ENCODE data around the gene WASF2. TPM values are rescaled to one million over a fixed set of nuclear protein-coding genes. Genes with fewer than 3 reads are reported as not detected.
"Not testable (repeated sequence)": the region's sequence is repeated elsewhere in the genome, so short reads cannot be mapped to it uniquely, and the experiment has no call there.

Gene WASF2
- total RNA-seq, 1 experiment from 2014 or later, result 65.9 TPM

- Histone ChIP-seq H3K79me2 (ENCODE audit: insufficient read depth, low read length) (peaks cover 8% of the 10 kb centered on the region; the same call in 1 of the 2 replicates), H3K4ac (ENCODE audit: low read depth, low read length) (no peak overlapping the region), H2AFZ (ENCODE audit: low read length) (no peak overlapping the region), H4K91ac (ENCODE audit: insufficient read length, low read depth, low read length) (no peak overlapping the region), H3K4me1 (ENCODE audit: insufficient read depth, low read length) (peaks cover 12% of the 10 kb centered on the region; the same call in 1 of the 2 replicates), H3K23ac (ENCODE audit: insufficient read length, low read depth, low read length) (no peak overlapping the region), H2BK120ac (ENCODE audit: low read depth, low read length, poor library complexity, severe bottlenecking) (no peak overlapping the region), H3K79me1 (ENCODE audit: insufficient read depth, low read depth, low read length, poor library complexity, severe bottlenecking) (peaks cover 6% of the 10 kb centered on the region), H4K5ac (ENCODE audit: insufficient read length, low read depth, low read length) (no peak overlapping the region), H3K14ac (ENCODE audit: insufficient read depth, low read length) (no peak overlapping the region), H3K9ac (ENCODE audit: extremely low read depth, insufficient read length, low read length) (no peak overlapping the region), H3K4me2 (ENCODE audit: insufficient read depth, insufficient read length, low read length) (no peak overlapping the region), H3K18ac (ENCODE audit: insufficient read length, low read depth, low read length) (no peak overlapping the region), H2AK5ac (ENCODE audit: insufficient read length, low read length) (no peak overlapping the region), H2BK5ac (ENCODE audit: insufficient read length, low read length) (no peak overlapping the region), H4K20me1 (ENCODE audit: control insufficient read depth, insufficient read depth, insufficient read length) (no peaks in the 10 kb centered on the region), H4K8ac (replicated peaks; ENCODE audit: insufficient read length, low read depth, low read length) (no peak overlapping the region), H2BK20ac (ENCODE audit: low read depth, low read length, poor library complexity, severe bottlenecking) (no peak overlapping the region), H3K27me3 (ENCODE audit: insufficient read depth, low read length) (no peaks in the 10 kb centered on the region), H3K56ac (ENCODE audit: insufficient read length, low read depth, low read length) (no peak overlapping the region), H2BK12ac (ENCODE audit: insufficient read length, low read depth, low read length) (no peak overlapping the region), H2BK15ac (ENCODE audit: low read depth, low read length) (no peak overlapping the region), H3K27ac (ENCODE audit: insufficient read length, low read depth, low read length) (no peak overlapping the region), H3T11ph (ENCODE audit: low read length) (no peak overlapping the region), H3K23me2 (ENCODE audit: insufficient read length, low read depth, low read length, poor library complexity, severe bottlenecking) (no peaks in the 10 kb centered on the region), H3K9me3 (ENCODE audit: control insufficient read depth, low read depth, low read length) (no peaks in the 10 kb centered on the region)
- no peak overlapping the region for H3K27ac Mint-ChIP-seq
- no peak for TF ChIP-seq CTCF (conservative IDR thresholded peaks at IDR 0.05)
- no peaks in the 10 kb centered on the region; a peak in 1 of 7 replicates for H3K36me3 Mint-ChIP-seq (ENCODE audit: insufficient read depth in 1 of 3, low read depth in 3 of 3)
- no peak for DNase-seq
- H3K27me3 Mint-ChIP-seq (ENCODE audit: low read depth), result no peaks in the 10 kb centered on the region
- whole genome bisulfite sequencing (ENCODE audit: extremely low coverage, insufficient read length, low lambda C conversion rate), result no CpG with 5 or more reads among the region's 3 CpGs
- peaks cover 54 to 57% of the 10 kb centered on the region in 2 experiments for H3K4me1 Mint-ChIP-seq
- H3K4me3 Mint-ChIP-seq, result no peak overlapping the region
- no peaks in the 10 kb centered on the region for H3K9me3 Mint-ChIP-seq
These were observed 56.3 kb downstream of the WASF2 start for GRCh38 chr1:27433706-27434105.

DNA sequence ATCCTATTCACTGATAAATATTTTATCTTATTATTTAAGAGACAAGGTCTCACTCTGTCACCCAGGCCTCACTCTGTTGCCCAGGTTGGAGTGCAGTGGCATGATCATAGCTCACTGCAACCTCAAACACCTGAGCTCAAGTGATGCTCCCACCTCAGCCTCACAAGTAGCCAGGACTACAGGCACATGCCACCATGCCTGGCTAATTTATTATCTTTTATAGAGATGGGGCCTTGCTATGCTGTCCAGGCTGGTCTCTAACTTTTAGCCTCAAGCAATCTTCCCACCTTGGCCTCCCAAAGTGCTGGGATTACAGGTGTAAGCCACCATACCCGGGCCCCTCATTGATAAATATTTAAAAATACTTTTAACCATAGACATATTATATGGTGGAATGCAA is 57.2 kb downstream of the WASF2 start:
- not testable (repeated sequence) for H4K8ac ChIP-seq (replicated peaks; ENCODE audit: insufficient read length, low read depth, low read length); H3K27me3 Mint-ChIP-seq (ENCODE audit: low read depth); H3K27me3 ChIP-seq (ENCODE audit: insufficient read depth, low read length); H3K23ac ChIP-seq (ENCODE audit: insufficient read length, low read depth, low read length); H2BK120ac ChIP-seq (ENCODE audit: low read depth, low read length, poor library complexity, severe bottlenecking); DNase-seq; H4K91ac ChIP-seq (ENCODE audit: insufficient read length, low read depth, low read length); H2BK5ac ChIP-seq (ENCODE audit: insufficient read length, low read length); H2AK5ac ChIP-seq (ENCODE audit: insufficient read length, low read length); H3K4me2 ChIP-seq (ENCODE audit: insufficient read depth, insufficient read length, low read length); H3K79me1 ChIP-seq (ENCODE audit: insufficient read depth, low read depth, low read length, poor library complexity, severe bottlenecking); H3T11ph ChIP-seq (ENCODE audit: low read length); H3K9ac ChIP-seq (ENCODE audit: extremely low read depth, insufficient read length, low read length); H3K56ac ChIP-seq (ENCODE audit: insufficient read length, low read depth, low read length); H3K9me3 Mint-ChIP-seq; H3K14ac ChIP-seq (ENCODE audit: insufficient read depth, low read length); H3K79me2 ChIP-seq (ENCODE audit: insufficient read depth, low read length); H4K20me1 ChIP-seq (ENCODE audit: control insufficient read depth, insufficient read depth, insufficient read length); H2BK12ac ChIP-seq (ENCODE audit: insufficient read length, low read depth, low read length); H2BK20ac ChIP-seq (ENCODE audit: low read depth, low read length, poor library complexity, severe bottlenecking); H3K18ac ChIP-seq (ENCODE audit: insufficient read length, low read depth, low read length); H2BK15ac ChIP-seq (ENCODE audit: low read depth, low read length); H3K4me3 Mint-ChIP-seq; H3K4ac ChIP-seq (ENCODE audit: low read depth, low read length); H3K23me2 ChIP-seq (ENCODE audit: insufficient read length, low read depth, low read length, poor library complexity, severe bottlenecking); H3K27ac Mint-ChIP-seq; H3K27ac ChIP-seq (ENCODE audit: insufficient read length, low read depth, low read length); H2AFZ ChIP-seq (ENCODE audit: low read length); H3K36me3 Mint-ChIP-seq (ENCODE audit: insufficient read depth in 1 of 3, low read depth in 3 of 3); H4K5ac ChIP-seq (ENCODE audit: insufficient read length, low read depth, low read length); H3K9me3 ChIP-seq (ENCODE audit: control insufficient read depth, low read depth, low read length)
- peaks cover 54 to 56% of the 10 kb centered on the region in 2 experiments for H3K4me1 Mint-ChIP-seq
- no CpG with 5 or more reads among the region's 1 CpG for WGBS (ENCODE audit: extremely low coverage, insufficient read length, low lambda C conversion rate)
- peaks cover 15% of the 10 kb centered on the region; the same call in 1 of the 2 replicates for H3K4me1 ChIP-seq (ENCODE audit: insufficient read depth, low read length)
